WTC11 (cell line): ENCODE measurements around the gene CCDC150. TPM values are rescaled to one million over a fixed set of nuclear protein-coding genes. Genes with fewer than 3 reads are reported as not detected.

Experiments
- ATAC-seq: fragments of 200-7000 bp; cut with Tn5 transposase; 2 replicates; pipeline ENCODE4 v1.10.0; 2021; ENCODE audit warnings: mild to moderate bottlenecking, moderate library complexity
- CTCF ChIA-PET: fragments of 300-600 bp; sonication (Branson Sonifier 250); formaldehyde crosslinking; loops from one replicate; lab custom pipeline; 2021; ENCODE audit warnings: antibody characterized with exemption; lab: Charles Lee
- POLR2A ChIA-PET: fragments of 350-600 bp; sonication (Branson Sonifier 250); formaldehyde crosslinking; loops from one replicate; lab custom pipeline; 2021; ENCODE audit warnings: antibody characterized with exemption; lab: Charles Lee
- DNase-seq: peaks from one replicate; pipeline ENCODE4 v3.0.0; 2021; ENCODE audit warnings: low spot score
- H3K27ac Mint-ChIP-seq: 2 replicates; pipeline ENCODE4 v1.8.0; 2021; ENCODE audit warnings: mixed read lengths
- H3K27me3 Mint-ChIP-seq: 2 replicates; pipeline ENCODE4 v1.8.0; 2021; ENCODE audit warnings: low read depth, mild to moderate bottlenecking, moderate library complexity, mixed read lengths
- H3K36me3 Mint-ChIP-seq: 2 replicates; pipeline ENCODE4 v1.8.0; 2021; ENCODE audit warnings: mixed read lengths
- H3K4me1 Mint-ChIP-seq: 2 replicates; pipeline ENCODE4 v1.8.0; 2022; ENCODE audit warnings: mixed read lengths
- H3K4me3 Mint-ChIP-seq: 2 replicates; pipeline ENCODE4 v1.8.0; 2021; ENCODE audit warnings: mild to moderate bottlenecking, moderate library complexity, mixed read lengths
- H3K9me3 Mint-ChIP-seq: 2 replicates; pipeline ENCODE4 v1.8.0; 2021; ENCODE audit warnings: mixed read lengths
- EMX1 ChIP-seq: fragments of 250-450 bp; sonication (Bioruptor Pico); IDR thresholded peaks from 2 replicates; pipeline ENCODE4 v1.8.0; 2021; ENCODE audit warnings: mild to moderate bottlenecking
- GABPB1 ChIP-seq: sonication (generic); formaldehyde crosslinking; IDR thresholded peaks from 2 replicates; pipeline ENCODE4 v1.8.1; 2023; ENCODE audit warnings: mild to moderate bottlenecking, missing genetic modification reagents
- IRF2 ChIP-seq: sonication (generic); formaldehyde crosslinking; IDR thresholded peaks from 2 replicates; pipeline ENCODE4 v1.8.0; 2022; ENCODE audit warnings: low read depth, missing genetic modification reagents, borderline replicate concordance
- NR1H2 ChIP-seq: sonication (generic); formaldehyde crosslinking; IDR thresholded peaks from 2 replicates; pipeline ENCODE4 v1.9.0; 2021; ENCODE audit warnings: mild to moderate bottlenecking, moderate library complexity, missing genetic modification reagents
- ZNF232 ChIP-seq: sonication (generic); formaldehyde crosslinking; IDR thresholded peaks from 2 replicates; pipeline ENCODE4 v1.8.0; 2022; ENCODE audit warnings: mild to moderate bottlenecking, missing genetic modification reagents
- total RNA-seq: library from RNA; stranded (reverse); gene quantifications from 3 replicates; pipeline ENCODE4 v1.2.3, GENCODE V29; 2021
- TF ChIP-seq, protein P1 (sequence below): sonication (generic); formaldehyde crosslinking; conservative IDR thresholded peaks from 2 replicates; pipeline ENCODE4 v1.8.1; 2023; ENCODE audit warnings: mild to moderate bottlenecking, low read depth, missing genetic modification reagents, moderate library complexity
- TF ChIP-seq, protein P2 (sequence below): sonication (generic); formaldehyde crosslinking; IDR thresholded peaks from 2 replicates; pipeline ENCODE4 v1.8.1; 2023; ENCODE audit warnings: mild to moderate bottlenecking, missing genetic modification reagents
- TF ChIP-seq, protein P3 (sequence below): sonication (generic); formaldehyde crosslinking; IDR thresholded peaks from 2 replicates; pipeline ENCODE4 v1.8.1; 2022; ENCODE audit warnings: low read depth, mild to moderate bottlenecking, moderate library complexity, missing genetic modification reagents, borderline replicate concordance
- TF ChIP-seq, protein P4 (sequence below): sonication (generic); formaldehyde crosslinking; IDR thresholded peaks from 2 replicates; pipeline ENCODE4 v1.8.0; 2022; ENCODE audit warnings: mild to moderate bottlenecking, missing genetic modification reagents
- TF ChIP-seq, protein P5 (sequence below): sonication (generic); formaldehyde crosslinking; IDR thresholded peaks from 2 replicates; pipeline ENCODE4 v1.8.0; 2023; ENCODE audit warnings: missing genetic modification reagents

CCDC150 gene
- total RNA-seq, 1 experiment from 2014 or later = 43.0 TPM

DNA sequence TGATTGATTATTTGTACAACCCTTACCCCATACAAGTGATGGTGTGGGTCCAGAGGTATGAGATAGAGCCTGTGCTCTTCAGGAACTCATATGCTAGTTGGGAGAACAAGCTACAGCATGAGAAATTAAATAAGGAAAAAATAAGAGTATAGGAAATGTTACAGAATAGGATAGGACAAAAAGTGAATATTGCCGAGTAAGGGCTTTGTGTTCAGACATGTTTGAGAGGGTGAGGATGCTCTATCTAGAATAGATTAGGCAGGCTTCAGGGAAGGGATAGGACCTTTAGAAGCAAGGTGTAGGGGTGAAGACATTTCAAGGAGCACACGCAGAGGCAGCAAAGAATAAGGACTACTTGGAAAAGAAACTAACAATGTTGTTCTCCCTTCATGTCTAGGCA is 17.8 kb downstream of the CCDC150 start:
- DNase-seq (no peak), ATAC-seq (no peak)
- H3K9me3 Mint-ChIP-seq = peaks cover 23% of the 10 kb centered on the region
- TF ChIP-seq, protein P1, sequence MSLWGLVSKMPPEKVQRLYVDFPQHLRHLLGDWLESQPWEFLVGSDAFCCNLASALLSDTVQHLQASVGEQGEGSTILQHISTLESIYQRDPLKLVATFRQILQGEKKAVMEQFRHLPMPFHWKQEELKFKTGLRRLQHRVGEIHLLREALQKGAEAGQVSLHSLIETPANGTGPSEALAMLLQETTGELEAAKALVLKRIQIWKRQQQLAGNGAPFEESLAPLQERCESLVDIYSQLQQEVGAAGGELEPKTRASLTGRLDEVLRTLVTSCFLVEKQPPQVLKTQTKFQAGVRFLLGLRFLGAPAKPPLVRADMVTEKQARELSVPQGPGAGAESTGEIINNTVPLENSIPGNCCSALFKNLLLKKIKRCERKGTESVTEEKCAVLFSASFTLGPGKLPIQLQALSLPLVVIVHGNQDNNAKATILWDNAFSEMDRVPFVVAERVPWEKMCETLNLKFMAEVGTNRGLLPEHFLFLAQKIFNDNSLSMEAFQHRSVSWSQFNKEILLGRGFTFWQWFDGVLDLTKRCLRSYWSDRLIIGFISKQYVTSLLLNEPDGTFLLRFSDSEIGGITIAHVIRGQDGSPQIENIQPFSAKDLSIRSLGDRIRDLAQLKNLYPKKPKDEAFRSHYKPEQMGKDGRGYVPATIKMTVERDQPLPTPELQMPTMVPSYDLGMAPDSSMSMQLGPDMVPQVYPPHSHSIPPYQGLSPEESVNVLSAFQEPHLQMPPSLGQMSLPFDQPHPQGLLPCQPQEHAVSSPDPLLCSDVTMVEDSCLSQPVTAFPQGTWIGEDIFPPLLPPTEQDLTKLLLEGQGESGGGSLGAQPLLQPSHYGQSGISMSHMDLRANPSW (CRISPR knock-in tag) = no peak
- POLR2A ChIA-PET = no interaction called here
- peaks cover 62% of the 10 kb centered on the region for H3K36me3 Mint-ChIP-seq
- CTCF ChIA-PET = no interaction called here
- no peak overlapping the region for H3K27ac Mint-ChIP-seq
- peaks cover 6% of the 10 kb centered on the region for H3K4me1 Mint-ChIP-seq
- no peak overlapping the region for H3K4me3 Mint-ChIP-seq
- H3K27me3 Mint-ChIP-seq = no peaks in the 10 kb centered on the region; the same call in 1 of the 2 replicates

DNA sequence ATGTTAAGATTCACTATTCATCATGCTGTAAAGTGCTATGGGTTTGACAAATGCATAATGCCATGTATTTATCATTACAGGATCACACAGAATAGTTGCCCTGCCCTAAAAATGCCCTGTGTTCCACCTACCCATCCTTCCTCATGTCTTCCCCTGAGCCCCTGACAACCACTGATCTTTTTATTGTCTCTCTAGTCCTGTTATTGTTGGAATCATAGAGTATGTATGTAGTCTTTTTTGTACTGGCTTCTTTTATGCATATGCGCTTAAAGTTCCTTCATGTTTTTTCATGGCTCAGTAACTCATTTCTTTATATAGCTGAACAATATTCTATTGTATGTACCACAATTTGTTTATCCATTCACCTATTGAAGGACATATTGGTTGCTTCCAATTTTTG is 20.3 kb downstream of the CCDC150 start:
- Mint-ChIP-seq H3K27ac (no peak overlapping the region), H3K9me3 (no peaks in the 10 kb centered on the region), H3K4me1 (no peaks in the 10 kb centered on the region), H3K27me3 (no peaks in the 10 kb centered on the region), H3K4me3 (no peak overlapping the region), H3K36me3 (peaks cover 50% of the 10 kb centered on the region)
- CTCF ChIA-PET = no interaction called here
- no peak for ATAC-seq
- TF ChIP-seq, protein P2, sequence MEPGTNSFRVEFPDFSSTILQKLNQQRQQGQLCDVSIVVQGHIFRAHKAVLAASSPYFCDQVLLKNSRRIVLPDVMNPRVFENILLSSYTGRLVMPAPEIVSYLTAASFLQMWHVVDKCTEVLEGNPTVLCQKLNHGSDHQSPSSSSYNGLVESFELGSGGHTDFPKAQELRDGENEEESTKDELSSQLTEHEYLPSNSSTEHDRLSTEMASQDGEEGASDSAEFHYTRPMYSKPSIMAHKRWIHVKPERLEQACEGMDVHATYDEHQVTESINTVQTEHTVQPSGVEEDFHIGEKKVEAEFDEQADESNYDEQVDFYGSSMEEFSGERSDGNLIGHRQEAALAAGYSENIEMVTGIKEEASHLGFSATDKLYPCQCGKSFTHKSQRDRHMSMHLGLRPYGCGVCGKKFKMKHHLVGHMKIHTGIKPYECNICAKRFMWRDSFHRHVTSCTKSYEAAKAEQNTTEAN (CRISPR knock-in tag) = no peak
- TF ChIP-seq, protein P3, sequence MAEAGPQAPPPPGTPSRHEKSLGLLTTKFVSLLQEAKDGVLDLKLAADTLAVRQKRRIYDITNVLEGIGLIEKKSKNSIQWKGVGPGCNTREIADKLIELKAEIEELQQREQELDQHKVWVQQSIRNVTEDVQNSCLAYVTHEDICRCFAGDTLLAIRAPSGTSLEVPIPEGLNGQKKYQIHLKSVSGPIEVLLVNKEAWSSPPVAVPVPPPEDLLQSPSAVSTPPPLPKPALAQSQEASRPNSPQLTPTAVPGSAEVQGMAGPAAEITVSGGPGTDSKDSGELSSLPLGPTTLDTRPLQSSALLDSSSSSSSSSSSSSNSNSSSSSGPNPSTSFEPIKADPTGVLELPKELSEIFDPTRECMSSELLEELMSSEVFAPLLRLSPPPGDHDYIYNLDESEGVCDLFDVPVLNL (CRISPR knock-in tag) = no peak
- no peak for DNase-seq
- POLR2A ChIA-PET = no interaction called here

DNA sequence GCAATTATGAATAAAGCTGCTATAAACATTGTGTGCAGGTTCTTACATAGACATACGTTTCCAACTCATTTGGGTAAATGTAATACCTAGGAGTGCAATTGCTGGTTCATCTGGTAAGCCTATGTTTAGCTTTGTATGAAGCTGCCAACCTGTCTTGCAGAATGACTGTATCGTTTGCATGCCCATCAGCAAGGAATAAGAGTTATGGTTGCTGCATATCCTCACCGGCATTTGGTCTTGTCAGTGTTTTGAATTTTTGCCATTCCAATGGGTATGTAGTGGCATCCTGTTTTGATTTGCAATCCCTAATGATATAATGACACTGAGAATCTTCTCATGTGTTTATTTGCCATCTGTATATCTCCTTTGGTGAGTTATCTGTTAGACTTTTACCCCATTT is 20.7 kb downstream of the CCDC150 start:
- ChIA-PET CTCF (no interaction called here), POLR2A (no interaction called here)
- H3K4me1 Mint-ChIP-seq = no peaks in the 10 kb centered on the region
- ATAC-seq (no peak), DNase-seq (no peak)
- no peaks in the 10 kb centered on the region for H3K9me3 Mint-ChIP-seq
- no peak overlapping the region for H3K27ac Mint-ChIP-seq
- H3K36me3 Mint-ChIP-seq = peaks cover 50% of the 10 kb centered on the region
- H3K27me3 Mint-ChIP-seq = no peaks in the 10 kb centered on the region
- no peak overlapping the region for H3K4me3 Mint-ChIP-seq
- TF ChIP-seq, protein P4, sequence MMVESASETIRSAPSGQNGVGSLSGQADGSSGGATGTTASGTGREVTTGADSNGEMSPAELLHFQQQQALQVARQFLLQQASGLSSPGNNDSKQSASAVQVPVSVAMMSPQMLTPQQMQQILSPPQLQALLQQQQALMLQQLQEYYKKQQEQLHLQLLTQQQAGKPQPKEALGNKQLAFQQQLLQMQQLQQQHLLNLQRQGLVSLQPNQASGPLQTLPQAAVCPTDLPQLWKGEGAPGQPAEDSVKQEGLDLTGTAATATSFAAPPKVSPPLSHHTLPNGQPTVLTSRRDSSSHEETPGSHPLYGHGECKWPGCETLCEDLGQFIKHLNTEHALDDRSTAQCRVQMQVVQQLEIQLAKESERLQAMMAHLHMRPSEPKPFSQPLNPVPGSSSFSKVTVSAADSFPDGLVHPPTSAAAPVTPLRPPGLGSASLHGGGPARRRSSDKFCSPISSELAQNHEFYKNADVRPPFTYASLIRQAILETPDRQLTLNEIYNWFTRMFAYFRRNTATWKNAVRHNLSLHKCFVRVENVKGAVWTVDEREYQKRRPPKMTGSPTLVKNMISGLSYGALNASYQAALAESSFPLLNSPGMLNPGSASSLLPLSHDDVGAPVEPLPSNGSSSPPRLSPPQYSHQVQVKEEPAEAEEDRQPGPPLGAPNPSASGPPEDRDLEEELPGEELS = no peak
- TF ChIP-seq NR1H2 (CRISPR knock-in tag) (no peak), ZNF232 (CRISPR knock-in tag) (no peak), EMX1 (no peak), IRF2 (CRISPR knock-in tag) (no peak), GABPB1 (CRISPR knock-in tag) (no peak)
- TF ChIP-seq, protein P3 (CRISPR knock-in tag) = no peak
- TF ChIP-seq, protein P5, sequence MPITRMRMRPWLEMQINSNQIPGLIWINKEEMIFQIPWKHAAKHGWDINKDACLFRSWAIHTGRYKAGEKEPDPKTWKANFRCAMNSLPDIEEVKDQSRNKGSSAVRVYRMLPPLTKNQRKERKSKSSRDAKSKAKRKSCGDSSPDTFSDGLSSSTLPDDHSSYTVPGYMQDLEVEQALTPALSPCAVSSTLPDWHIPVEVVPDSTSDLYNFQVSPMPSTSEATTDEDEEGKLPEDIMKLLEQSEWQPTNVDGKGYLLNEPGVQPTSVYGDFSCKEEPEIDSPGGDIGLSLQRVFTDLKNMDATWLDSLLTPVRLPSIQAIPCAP (CRISPR knock-in tag) = no peak
